IPS-15b (cell line): Measurements from ENCODE around the gene PARD3.

Experiments
- H3K27me3 ChIP-seq: one replicate; pipeline ENCODE4 v1.6.1; 2013; ENCODE audit warnings: low read length; ENCODE audit not compliant: control insufficient read depth, insufficient read depth
- H3K36me3 ChIP-seq: one replicate; pipeline ENCODE4 v1.6.1; 2013; ENCODE audit warnings: low read length; ENCODE audit not compliant: control insufficient read depth, insufficient read depth
- H3K4me1 ChIP-seq: one replicate; pipeline ENCODE4 v1.6.1; 2013; ENCODE audit warnings: mild to moderate bottlenecking, low read length; ENCODE audit not compliant: control insufficient read depth, insufficient read depth
- H3K4me3 ChIP-seq: one replicate; pipeline ENCODE4 v1.5.1; 2013; ENCODE audit warnings: low read depth, low read length
- H3K9ac ChIP-seq: one replicate; pipeline ENCODE4 v1.6.1; 2013; ENCODE audit warnings: low read depth, mild to moderate bottlenecking, low read length
- H3K9me3 ChIP-seq: one replicate; pipeline ENCODE4 v1.6.1; 2013; ENCODE audit warnings: mild to moderate bottlenecking, low read length; ENCODE audit not compliant: control insufficient read depth, insufficient read depth

Gene PARD3

GRCh38 chr10:34196058-34196433 is 619.0 kb downstream of the PARD3 start:
- H3K9ac ChIP-seq, result no peak overlapping the region
- no peaks in the 10 kb centered on the region for H3K36me3 ChIP-seq
- no peak overlapping the region for H3K4me3 ChIP-seq
- no peaks in the 10 kb centered on the region for H3K27me3 ChIP-seq
- H3K4me1 ChIP-seq, result peaks cover 9% of the 10 kb centered on the region
- H3K9me3 ChIP-seq, result no peaks in the 10 kb centered on the region

- H3K9me3 ChIP-seq, result no peaks in the 10 kb centered on the region
- no peaks in the 10 kb centered on the region for H3K27me3 ChIP-seq
- no peak overlapping the region for H3K9ac ChIP-seq
- H3K4me1 ChIP-seq, result peaks cover 9% of the 10 kb centered on the region
- no peaks in the 10 kb centered on the region for H3K36me3 ChIP-seq
- no peak overlapping the region for H3K4me3 ChIP-seq
Observed at GRCh38 chr10:34195364-34196057, 619.6 kb downstream of the PARD3 start.

- no peak overlapping the region for H3K9ac ChIP-seq
- no peaks in the 10 kb centered on the region for H3K27me3 ChIP-seq
- H3K9me3 ChIP-seq, result no peaks in the 10 kb centered on the region
- no peak overlapping the region for H3K4me3 ChIP-seq
- peaks cover 6% of the 10 kb centered on the region for H3K4me1 ChIP-seq
- no peaks in the 10 kb centered on the region for H3K36me3 ChIP-seq
Observed at GRCh38 chr10:34193931-34194626, 621.0 kb downstream of the PARD3 start.

GRCh38 chr10:34192646-34193045 is 622.5 kb downstream of the PARD3 start:
- no peak overlapping the region for H3K9ac ChIP-seq
- no peak overlapping the region for H3K4me3 ChIP-seq
- H3K9me3 ChIP-seq, result no peaks in the 10 kb centered on the region
- H3K27me3 ChIP-seq, result no peaks in the 10 kb centered on the region
- no peaks in the 10 kb centered on the region for H3K36me3 ChIP-seq
- H3K4me1 ChIP-seq, result peaks cover 6% of the 10 kb centered on the region

GRCh38 chr10:34191406-34191805 is 623.7 kb downstream of the PARD3 start:
- Histone ChIP-seq H3K9me3 (no peaks in the 10 kb centered on the region), H3K27me3 (no peaks in the 10 kb centered on the region), H3K36me3 (no peaks in the 10 kb centered on the region), H3K4me1 (peaks cover 12% of the 10 kb centered on the region), H3K9ac (no peak overlapping the region), H3K4me3 (no peak overlapping the region)

GRCh38 chr10:34190580-34190979 is 624.5 kb downstream of the PARD3 start:
- no peaks in the 10 kb centered on the region for H3K9me3 ChIP-seq
- no peak overlapping the region for H3K9ac ChIP-seq
- no peak overlapping the region for H3K4me3 ChIP-seq
- no peaks in the 10 kb centered on the region for H3K27me3 ChIP-seq
- H3K36me3 ChIP-seq, result no peaks in the 10 kb centered on the region
- peaks cover 17% of the 10 kb centered on the region for H3K4me1 ChIP-seq

- Histone ChIP-seq H3K27me3 (no peaks in the 10 kb centered on the region), H3K4me3 (no peak overlapping the region), H3K36me3 (no peaks in the 10 kb centered on the region), H3K4me1 (peaks cover 24% of the 10 kb centered on the region), H3K9me3 (no peaks in the 10 kb centered on the region), H3K9ac (no peak overlapping the region)
Observed at GRCh38 chr10:34189830-34190229, 625.3 kb downstream of the PARD3 start.

GRCh38 chr10:34188221-34188620 is 626.9 kb downstream of the PARD3 start:
- no peaks in the 10 kb centered on the region for H3K36me3 ChIP-seq
- no peaks in the 10 kb centered on the region for H3K9me3 ChIP-seq
- H3K4me3 ChIP-seq, result no peak overlapping the region
- H3K9ac ChIP-seq, result no peak overlapping the region
- peaks cover 32% of the 10 kb centered on the region for H3K4me1 ChIP-seq
- H3K27me3 ChIP-seq, result no peaks in the 10 kb centered on the region

- Histone ChIP-seq H3K36me3 (no peaks in the 10 kb centered on the region), H3K27me3 (no peaks in the 10 kb centered on the region), H3K4me1 (peaks cover 39% of the 10 kb centered on the region)
Observed at GRCh38 chr10:34187201-34187600, 627.9 kb downstream of the PARD3 start.

GRCh38 chr10:34186745-34187144 is 628.4 kb downstream of the PARD3 start:
- no peak overlapping the region for H3K4me3 ChIP-seq
- no peaks in the 10 kb centered on the region for H3K9me3 ChIP-seq
- peaks cover 42% of the 10 kb centered on the region for H3K4me1 ChIP-seq
- no peaks in the 10 kb centered on the region for H3K27me3 ChIP-seq
- no peaks in the 10 kb centered on the region for H3K36me3 ChIP-seq
- no peak overlapping the region for H3K9ac ChIP-seq

More at GRCh38 chr10:34187201-34187600, 627.9 kb downstream of the PARD3 start:
- Histone ChIP-seq H3K9me3 (no peaks in the 10 kb centered on the region), H3K9ac (no peak overlapping the region), H3K4me3 (no peak overlapping the region)

- H3K27me3 ChIP-seq, result no peaks in the 10 kb centered on the region
- no peak overlapping the region for H3K9ac ChIP-seq
- peaks cover 47% of the 10 kb centered on the region for H3K4me1 ChIP-seq
- no peaks in the 10 kb centered on the region for H3K36me3 ChIP-seq
- no peaks in the 10 kb centered on the region for H3K9me3 ChIP-seq
- no peak overlapping the region for H3K4me3 ChIP-seq
Observed at GRCh38 chr10:34185998-34186397, 629.1 kb downstream of the PARD3 start.

- peaks cover 50% of the 10 kb centered on the region for H3K4me1 ChIP-seq
- H3K36me3 ChIP-seq, result no peaks in the 10 kb centered on the region
- H3K4me3 ChIP-seq, result no peak overlapping the region
- no peaks in the 10 kb centered on the region for H3K9me3 ChIP-seq
- no peak overlapping the region for H3K9ac ChIP-seq
- no peaks in the 10 kb centered on the region for H3K27me3 ChIP-seq
Observed at GRCh38 chr10:34184939-34185386, 630.1 kb downstream of the PARD3 start.
